T-cell (primary cell): ENCODE data around the gene ADAT1. TPM values are rescaled to one million over a fixed set of nuclear protein-coding genes. Genes with fewer than 3 reads are reported as not detected.
A peak's percentile ranks its signal among the peaks of the same experiment; 100 is the strongest.

Source experiments
- ATAC-seq, 4 experiments: fragments of 200-7000 bp in 3 of 4; fragments of 150-1000 bp in 1 of 4; cut with Tn5 transposase; replicated peaks in 1 of 4; 1 replicate in 3 of 4; 2 replicates in 1 of 4; pipeline ENCODE4 v1.10.0; 2021; ENCODE audit warnings: moderate library complexity in 3 of 4, mild to moderate bottlenecking in 2 of 4, moderate number of reproducible peaks in 1 of 4
- CTCF ChIA-PET, 2 donors: fragments of 300-600 bp; sonication (Branson Sonifier 250); formaldehyde crosslinking; loops; one replicate each; lab custom pipeline; 2022; ENCODE audit warnings: antibody characterized with exemption in 2 of 2; lab: Charles Lee
- POLR2A ChIA-PET, 2 donors: fragments of 300-600 bp; sonication (Branson Sonifier 250); formaldehyde crosslinking; loops; one replicate each; lab custom pipeline; 2022; ENCODE audit warnings: antibody characterized with exemption in 2 of 2; lab: Charles Lee
- DNase-seq, 35 experiments: peaks; one replicate each; pipeline versions ENCODE4 v3.0.0 to v3.0.0-alpha.2; 2013 to 2023
- H3K27ac ChIP-seq: one replicate; pipeline ENCODE4 v1.5.1; 2013; ENCODE audit warnings: low read length
- H3K27me3 ChIP-seq, 2 experiments: replicated peaks in 1 of 2; 1 replicate in 1 of 2; 2 replicates in 1 of 2; pipeline versions ENCODE4 v1.6.1 to v1.7.0; 2013; ENCODE audit warnings: low read length in 1 of 2, mixed read lengths in 1 of 2; ENCODE audit not compliant: control insufficient read depth in 2 of 2, insufficient read depth in 2 of 2; ENCODE audit errors: extremely low read depth in 1 of 2
- H3K36me3 ChIP-seq, 2 donors: 1 replicate in 1 of 2; 2 replicates in 1 of 2; pipeline versions ENCODE4 v1.6.1 to v1.7.0; 2013; ENCODE audit warnings: low read length in 1 of 2; ENCODE audit not compliant: control insufficient read depth in 2 of 2, insufficient read depth in 1 of 2; ENCODE audit errors: extremely low read depth in 1 of 2
- H3K4me1 ChIP-seq, 2 experiments: 1 replicate in 1 of 2; 2 replicates in 1 of 2; pipeline versions ENCODE4 v1.6.1 to v1.7.0; 2013; ENCODE audit warnings: low read length in 2 of 2, mixed read lengths in 1 of 2; ENCODE audit not compliant: insufficient read depth in 2 of 2, control insufficient read depth in 1 of 2; ENCODE audit errors: extremely low read depth in 1 of 2
- H3K4me3 ChIP-seq, 2 donors: 1 replicate in 1 of 2; 2 replicates in 1 of 2; pipeline versions ENCODE4 v1.5.1 to v1.7.0; 2013; ENCODE audit warnings: mild to moderate bottlenecking in 2 of 2, low read length in 1 of 2, moderate library complexity in 1 of 2; ENCODE audit not compliant: control insufficient read depth in 1 of 2; ENCODE audit errors: extremely low read depth in 1 of 2
- H3K9me3 ChIP-seq: 2 replicates; pipeline ENCODE4 v1.7.0; 2013
- H3K27ac Mint-ChIP-seq, 2 donors: one replicate each; pipeline ENCODE4 v1.8.0; 2020 to 2021; ENCODE audit warnings: mild to moderate bottlenecking in 2 of 2, mixed read lengths in 2 of 2
- H3K27me3 Mint-ChIP-seq, 2 donors: one replicate each; pipeline ENCODE4 v1.8.0; 2021 to 2022; ENCODE audit warnings: mixed read lengths in 2 of 2
- H3K36me3 Mint-ChIP-seq: one replicate; pipeline ENCODE4 v1.8.0; 2021; ENCODE audit warnings: mixed read lengths
- H3K4me1 Mint-ChIP-seq, 3 donors: one replicate each; pipeline ENCODE4 v1.8.0; 2020 to 2022; ENCODE audit warnings: mixed read lengths in 3 of 3, mild to moderate bottlenecking in 1 of 3
- H3K4me3 Mint-ChIP-seq, 3 donors: one replicate each; pipeline ENCODE4 v1.8.0; 2020 to 2022; ENCODE audit warnings: mild to moderate bottlenecking in 3 of 3, mixed read lengths in 3 of 3, moderate library complexity in 3 of 3
- H3K9me3 Mint-ChIP-seq, 3 donors: one replicate each; pipeline ENCODE4 v1.8.0; 2020 to 2022; ENCODE audit warnings: mixed read lengths in 3 of 3
- WGBS: methylation state at CpG from one replicate; pipeline ENCODE4 v1.1.5; 2013; ENCODE audit warnings: missing lambda C conversion rate; ENCODE audit not compliant: insufficient coverage; 5-methylcytosine and 5-hydroxymethylcytosine counted together
- total RNA-seq, 35 experiments: library from RNA in 6 of 35; stranded (reverse) in 6 of 35; fragments of 120-200 nt in 1 of 35; gene quantifications; one replicate each; pipeline versions ENCODE4 v1.2.1 to v1.2.4 and lab custom pipeline; 2013 to 2026

The ADAT1 gene
- total RNA-seq, 5 donors from 2014 or later (not counting 1 experiment from before 2014, with no cell fraction given), result 62.9 to 79.2 (median 72.0) TPM

GRCh38 chr16:75558846-75559401 is 64.2 kb downstream of the ADAT1 start:
- no CpG with 5 or more reads among the region's 2 CpGs for WGBS
- CTCF ChIA-PET, result interaction anchor here in 1 of 2 donors (0.7 kb wide), 2 partner anchors 42 to 459 kb away, joined by 5 to 6 read pairs; no protein-coding TSS in a partner anchor

GRCh38 chr16:75556431-75556950 is 66.6 kb downstream of the ADAT1 start:
- Histone ChIP-seq H3K27me3 (peaks cover 0 to 5% of the 10 kb centered on the region in 2 experiments), H3K9me3 (no peaks in the 10 kb centered on the region), H3K36me3 (no peaks in the 10 kb centered on the region), H3K4me1 (peaks cover 3 to 15% of the 10 kb centered on the region in 2 experiments), H3K27ac (peak overlapping the region; percentile 66), H3K4me3 (peak overlapping the region in 1 of 2 donors; percentile 61)
- 87% methylated on average over 8 of the region's 16 CpGs for WGBS
- DNase-seq, result no peak
- H3K27ac Mint-ChIP-seq, result peak overlapping the region; percentile 87 to 89
- POLR2A ChIA-PET, result interaction anchor here (0.5 to 1.2 kb wide), 10 partner anchors 8 to 225 kb away, joined by 3 to 10 read pairs (median 4); partner anchors contain the start of genes KARS1 (in 2 of the 2), TERF2IP (in 2 of the 2) and GABARAPL2 (in 1 of the 2)
- ATAC-seq, result no peak
- peaks cover 3 to 12% of the 10 kb centered on the region in 2 donors for H3K27me3 Mint-ChIP-seq
- H3K4me1 Mint-ChIP-seq, result peaks cover 8 to 12% (median 12%) of the 10 kb centered on the region in 3 donors
- H3K36me3 Mint-ChIP-seq, result no peaks in the 10 kb centered on the region
- H3K4me3 Mint-ChIP-seq, result peak overlapping the region; percentile 83 to 89 (median 88)
- no peaks in the 10 kb centered on the region for H3K9me3 Mint-ChIP-seq
- CTCF ChIA-PET, result interaction anchor here (0.6 to 1.9 kb wide), 12 partner anchors 9 to 124 kb away, joined by 3 to 22 read pairs (median 5); partner anchors contain the start of genes ADAT1 (in 1 of the 2) and GABARAPL2 (in 1 of the 2)

More at GRCh38 chr16:75558846-75559401, 64.2 kb downstream of the ADAT1 start:
- H3K27ac ChIP-seq, result no peak overlapping the region
- peaks cover 8 to 12% (median 12%) of the 10 kb centered on the region in 3 donors for H3K4me1 Mint-ChIP-seq
- no peak overlapping the region for H3K27ac Mint-ChIP-seq
- H3K9me3 Mint-ChIP-seq, result no peaks in the 10 kb centered on the region
- no peaks in the 10 kb centered on the region for H3K9me3 ChIP-seq
- POLR2A ChIA-PET, result interaction anchor here in 1 of 2 donors (0.7 kb wide), 1 partner anchor 1079 kb away, joined by 5 read pairs; no protein-coding TSS in a partner anchor
- H3K27me3 ChIP-seq, result peaks cover 0 to 9% of the 10 kb centered on the region in 2 experiments
- H3K4me1 ChIP-seq, result peaks cover 3 to 15% of the 10 kb centered on the region in 2 experiments
- H3K4me3 ChIP-seq, result no peak overlapping the region
- ATAC-seq (no peak), DNase-seq (no peak)
- H3K36me3 ChIP-seq, result no peaks in the 10 kb centered on the region
- H3K4me3 Mint-ChIP-seq, result no peak overlapping the region
- H3K36me3 Mint-ChIP-seq, result no peaks in the 10 kb centered on the region
- peaks cover 8 to 14% of the 10 kb centered on the region in 2 donors for H3K27me3 Mint-ChIP-seq

GRCh38 chr16:75555707-75556430 is 67.2 kb downstream of the ADAT1 start, which contains the start of gene TMEM231:
Gene TMEM231, minus strand, starts transcription at chr16:75556252. Its CDS starts 43 bp downstream, at chr16:75556209.
- DNase-seq (peak; percentile 90 to 98 (median 96)), ATAC-seq (peak; percentile 96 to 98 (median 97))
- Histone ChIP-seq H3K36me3 (no peaks in the 10 kb centered on the region), H3K27ac (peak within 1 kb of the TSS; percentile 66), H3K27me3 (peaks cover 0 to 4% of the 10 kb centered on the region in 2 experiments), H3K9me3 (no peaks in the 10 kb centered on the region), H3K4me3 (peak within 1 kb of the TSS; percentile 61 to 70), H3K4me1 (peaks cover 3 to 15% of the 10 kb centered on the region in 2 experiments)
- Mint-ChIP-seq H3K27ac (peak within 1 kb of the TSS; percentile 87 to 89), H3K4me3 (peak within 1 kb of the TSS; percentile 83 to 89 (median 88)), H3K27me3 (peaks cover 3 to 12% of the 10 kb centered on the region in 2 donors), H3K4me1 (peaks cover 8 to 12% (median 12%) of the 10 kb centered on the region in 3 donors), H3K9me3 (no peaks in the 10 kb centered on the region), H3K36me3 (no peaks in the 10 kb centered on the region)
- ChIA-PET CTCF (interaction anchor here (0.6 to 1.9 kb wide), 10 partner anchors 9 to 122 kb away, joined by 3 to 22 read pairs (median 5); partner anchors contain the start of gene GABARAPL2 (in 1 of the 2)), POLR2A (interaction anchor here (0.5 to 1.2 kb wide), 9 partner anchors 9 to 176 kb away, joined by 3 to 10 read pairs (median 4); partner anchors contain the start of genes KARS1 (in 2 of the 2), TERF2IP (in 2 of the 2) and GABARAPL2 (in 1 of the 2))
- under 1% methylated on average over 73 of the region's 75 CpGs for WGBS

- peaks cover 3 to 17% of the 10 kb centered on the region in 2 experiments for H3K4me1 ChIP-seq
- H3K36me3 ChIP-seq, result no peaks in the 10 kb centered on the region
- CTCF ChIA-PET, result interaction anchor here in 1 of 2 donors (0.8 to 1.9 kb wide), 4 partner anchors 10 to 88 kb away, joined by 4 to 22 read pairs (median 14); partner anchors contain the start of gene GABARAPL2
- DNase-seq, result peak in 2 of 35 experiments; percentile 5 to 6
- POLR2A ChIA-PET, result interaction anchor here (0.8 to 1.2 kb wide), 7 partner anchors 10 to 121 kb away, joined by 3 to 10 read pairs (median 5); partner anchors contain the start of genes KARS1 (in 2 of the 2), TERF2IP (in 2 of the 2) and GABARAPL2 (in 1 of the 2)
- Mint-ChIP-seq H3K4me3 (peak overlapping the region; percentile 83 to 89 (median 88)), H3K27me3 (peaks cover 3 to 12% of the 10 kb centered on the region in 2 donors), H3K36me3 (no peaks in the 10 kb centered on the region), H3K27ac (peak overlapping the region; percentile 79 to 86), H3K4me1 (peaks cover 8 to 12% (median 12%) of the 10 kb centered on the region in 3 donors), H3K9me3 (no peaks in the 10 kb centered on the region)
- 30% methylated on average over 20 of the region's 26 CpGs for WGBS
- H3K4me3 ChIP-seq, result peak overlapping the region; percentile 61 to 70
- no peaks in the 10 kb centered on the region for H3K9me3 ChIP-seq
- ATAC-seq, result no peak
- peaks cover 0 to 3% of the 10 kb centered on the region in 2 experiments for H3K27me3 ChIP-seq
- peak overlapping the region; percentile 20 for H3K27ac ChIP-seq
Measured at GRCh38 chr16:75555213-75555706, 67.8 kb downstream of the ADAT1 start.

GRCh38 chr16:75552951-75553350 is 70.1 kb downstream of the ADAT1 start:
- POLR2A ChIA-PET, result interaction anchor here in 1 of 2 donors (0.6 to 0.7 kb wide), 3 partner anchors 13 to 63 kb away, joined by 3 to 7 read pairs (median 5); partner anchors contain the start of gene GABARAPL2
- WGBS, result 90% methylated on average over 1 of the region's 2 CpGs

More at GRCh38 chr16:75552951-75553350, 70.1 kb downstream of the ADAT1 start:
- H3K4me3 ChIP-seq, result no peak overlapping the region
- Mint-ChIP-seq H3K27ac (no peak overlapping the region), H3K4me3 (no peak overlapping the region), H3K27me3 (peaks cover 0 to 12% of the 10 kb centered on the region in 2 donors), H3K9me3 (no peaks in the 10 kb centered on the region), H3K36me3 (no peaks in the 10 kb centered on the region), H3K4me1 (peaks cover 9 to 16% (median 12%) of the 10 kb centered on the region in 3 donors)
- CTCF ChIA-PET, result no interaction called here
- H3K27ac ChIP-seq, result no peak overlapping the region
- no peak for DNase-seq
- H3K27me3 ChIP-seq, result peaks cover 0 to 3% of the 10 kb centered on the region in 2 experiments
- no peaks in the 10 kb centered on the region for H3K36me3 ChIP-seq
- H3K4me1 ChIP-seq, result peaks cover 3 to 20% of the 10 kb centered on the region in 2 experiments
- no peak for ATAC-seq
- H3K9me3 ChIP-seq, result no peaks in the 10 kb centered on the region
